Vagina (tissue), 2 donors: Measurements from ENCODE around the gene PBX1.

Experiments
- POLR2A ChIP-seq, 2 donors: fragments of 450-650 bp; IDR thresholded peaks; one replicate each; pipeline ENCODE4 v1.6.1; 2017; ENCODE audit warnings: antibody characterized with exemption in 2 of 2, mild to moderate bottlenecking in 2 of 2, moderate library complexity in 2 of 2
- POLR2AphosphoS5 ChIP-seq, 2 donors: sonication (generic); formaldehyde crosslinking; IDR thresholded peaks; one replicate each; pipeline ENCODE4 v1.9.0; 2017; ENCODE audit warnings: antibody characterized with exemption in 2 of 2, mild to moderate bottlenecking in 2 of 2, low read depth in 1 of 2; ENCODE audit not compliant: insufficient read depth in 1 of 2
- TF ChIP-seq, protein P1 (sequence below), 3 experiments: fragments of 450-650 bp in 2 of 3; fragments of 200-600 bp in 1 of 3; sonication (generic) in 1 of 3; IDR thresholded peaks; one replicate each; pipeline ENCODE4 v1.5.1; 2017 to 2019; ENCODE audit warnings: antibody characterized with exemption in 3 of 3, mild to moderate bottlenecking in 2 of 3, moderate library complexity in 2 of 3

DNA sequence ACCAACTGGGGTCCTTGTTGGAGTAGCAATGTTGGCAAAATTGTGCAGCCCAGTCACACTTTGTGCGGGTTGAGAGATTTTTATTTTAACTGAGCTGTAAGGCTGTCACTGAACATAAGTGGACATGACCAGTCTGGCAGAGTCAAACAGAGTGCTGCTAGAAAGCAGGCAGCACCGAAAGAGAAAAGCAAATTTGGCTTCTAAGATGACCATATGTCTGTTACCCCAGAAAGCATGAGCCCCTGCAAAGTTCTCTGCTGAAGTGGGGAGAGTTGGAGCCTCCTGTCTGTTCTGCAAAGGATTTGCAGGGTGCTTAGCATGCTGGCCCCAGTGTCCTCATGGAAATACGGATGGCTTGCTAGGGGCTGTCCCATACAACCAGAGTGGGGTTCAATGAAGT is 220.4 kb downstream of the PBX1 start:
- TF ChIP-seq, protein P1, sequence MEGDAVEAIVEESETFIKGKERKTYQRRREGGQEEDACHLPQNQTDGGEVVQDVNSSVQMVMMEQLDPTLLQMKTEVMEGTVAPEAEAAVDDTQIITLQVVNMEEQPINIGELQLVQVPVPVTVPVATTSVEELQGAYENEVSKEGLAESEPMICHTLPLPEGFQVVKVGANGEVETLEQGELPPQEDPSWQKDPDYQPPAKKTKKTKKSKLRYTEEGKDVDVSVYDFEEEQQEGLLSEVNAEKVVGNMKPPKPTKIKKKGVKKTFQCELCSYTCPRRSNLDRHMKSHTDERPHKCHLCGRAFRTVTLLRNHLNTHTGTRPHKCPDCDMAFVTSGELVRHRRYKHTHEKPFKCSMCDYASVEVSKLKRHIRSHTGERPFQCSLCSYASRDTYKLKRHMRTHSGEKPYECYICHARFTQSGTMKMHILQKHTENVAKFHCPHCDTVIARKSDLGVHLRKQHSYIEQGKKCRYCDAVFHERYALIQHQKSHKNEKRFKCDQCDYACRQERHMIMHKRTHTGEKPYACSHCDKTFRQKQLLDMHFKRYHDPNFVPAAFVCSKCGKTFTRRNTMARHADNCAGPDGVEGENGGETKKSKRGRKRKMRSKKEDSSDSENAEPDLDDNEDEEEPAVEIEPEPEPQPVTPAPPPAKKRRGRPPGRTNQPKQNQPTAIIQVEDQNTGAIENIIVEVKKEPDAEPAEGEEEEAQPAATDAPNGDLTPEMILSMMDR (IDR thresholded peaks at IDR 0.05): no peak
- no peak for TF ChIP-seq POLR2A (IDR thresholded peaks at IDR 0.05)
- no peak for TF ChIP-seq POLR2AphosphoS5 (IDR thresholded peaks at IDR 0.05; ENCODE audit: insufficient read depth in 1 of 2, low read depth in 1 of 2)
